ENCODE measurements around the gene ZHX3.

DNA sequence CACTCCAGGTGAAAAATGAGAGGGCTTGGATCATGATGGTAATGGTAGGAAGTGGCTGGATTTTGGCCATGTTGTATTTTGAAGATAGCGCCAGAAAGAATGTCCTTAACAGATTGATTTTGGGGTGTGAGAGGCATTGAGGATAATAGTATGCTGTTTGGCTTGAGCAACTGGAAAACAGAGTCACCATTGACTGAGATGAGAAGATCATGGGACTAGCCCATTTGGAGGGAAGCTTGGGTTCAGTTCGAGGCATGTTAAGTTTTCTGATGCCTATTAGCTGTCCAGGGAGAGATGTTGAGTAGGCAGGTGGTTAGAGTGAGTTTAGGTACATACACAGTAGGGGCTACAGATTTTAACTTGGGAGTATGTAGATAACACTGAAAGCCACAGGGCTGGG is 156.8 kb downstream of the ZHX3 start:
- TF ChIP-seq CTCF (IDR thresholded peaks at IDR 0.05) (no peak), POLR2A (IDR thresholded peaks at IDR 0.05) (no peak)
